Esophagus muscularis mucosa (tissue), 4 donors: ENCODE data around the gene CPSF4.

Source experiments
- EP300 ChIP-seq: sonication (generic); formaldehyde crosslinking; IDR thresholded peaks from one replicate; pipeline ENCODE4 v1.6.1; 2017; ENCODE audit warnings: antibody characterized with exemption
- POLR2A ChIP-seq: fragments of 450-650 bp; IDR thresholded peaks from one replicate; pipeline ENCODE4 v1.6.1; 2017; ENCODE audit warnings: antibody characterized with exemption, moderate library complexity, mild to moderate bottlenecking, low read depth
- POLR2AphosphoS5 ChIP-seq, 2 donors: sonication (generic); formaldehyde crosslinking; IDR thresholded peaks; one replicate each; pipeline ENCODE4 v1.6.1; 2017; ENCODE audit warnings: antibody characterized with exemption in 2 of 2
- TF ChIP-seq, protein P1 (sequence below), 3 experiments: fragments of 200-600 bp in 2 of 3; fragments of 450-650 bp in 1 of 3; sonication (generic) in 2 of 3; IDR thresholded peaks; one replicate each; pipeline ENCODE4 v1.5.1; 2017 to 2019; ENCODE audit warnings: antibody characterized with exemption in 3 of 3, mild to moderate bottlenecking in 2 of 3, moderate library complexity in 1 of 3

DNA sequence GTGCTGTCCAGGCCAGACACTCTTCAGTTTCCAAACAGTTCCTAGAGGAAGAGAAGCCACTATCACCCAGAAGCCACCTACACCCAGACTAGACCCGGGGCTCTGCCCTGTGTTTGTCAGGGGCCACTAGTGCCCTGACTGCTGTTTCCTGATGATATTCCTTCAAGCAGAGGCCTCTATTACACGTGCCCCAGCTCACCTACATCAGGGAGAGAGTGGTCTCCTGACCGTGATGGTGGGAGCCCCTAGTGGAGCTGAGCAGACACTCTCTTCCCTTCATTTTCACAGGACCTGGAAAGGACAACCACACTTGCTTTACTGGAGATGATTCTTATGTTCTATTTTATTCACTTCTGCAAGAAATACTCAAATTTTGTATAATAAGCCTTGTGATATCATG lies 52.1 kb downstream of the CPSF4 start:
- TF ChIP-seq, protein P1, sequence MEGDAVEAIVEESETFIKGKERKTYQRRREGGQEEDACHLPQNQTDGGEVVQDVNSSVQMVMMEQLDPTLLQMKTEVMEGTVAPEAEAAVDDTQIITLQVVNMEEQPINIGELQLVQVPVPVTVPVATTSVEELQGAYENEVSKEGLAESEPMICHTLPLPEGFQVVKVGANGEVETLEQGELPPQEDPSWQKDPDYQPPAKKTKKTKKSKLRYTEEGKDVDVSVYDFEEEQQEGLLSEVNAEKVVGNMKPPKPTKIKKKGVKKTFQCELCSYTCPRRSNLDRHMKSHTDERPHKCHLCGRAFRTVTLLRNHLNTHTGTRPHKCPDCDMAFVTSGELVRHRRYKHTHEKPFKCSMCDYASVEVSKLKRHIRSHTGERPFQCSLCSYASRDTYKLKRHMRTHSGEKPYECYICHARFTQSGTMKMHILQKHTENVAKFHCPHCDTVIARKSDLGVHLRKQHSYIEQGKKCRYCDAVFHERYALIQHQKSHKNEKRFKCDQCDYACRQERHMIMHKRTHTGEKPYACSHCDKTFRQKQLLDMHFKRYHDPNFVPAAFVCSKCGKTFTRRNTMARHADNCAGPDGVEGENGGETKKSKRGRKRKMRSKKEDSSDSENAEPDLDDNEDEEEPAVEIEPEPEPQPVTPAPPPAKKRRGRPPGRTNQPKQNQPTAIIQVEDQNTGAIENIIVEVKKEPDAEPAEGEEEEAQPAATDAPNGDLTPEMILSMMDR (IDR thresholded peaks at IDR 0.05) = no peak
- TF ChIP-seq POLR2A (no peak), POLR2AphosphoS5 (IDR thresholded peaks at IDR 0.05) (no peak), EP300 (no peak)
